GOT3 (cell line): ENCODE results near the gene CPVL.

Experiments
- DNase-seq: peaks from one replicate; lab custom pipeline; 2025; ENCODE audit warnings: mixed read lengths; lab: John Stamatoyannopoulos, UW

CPVL gene

DNA sequence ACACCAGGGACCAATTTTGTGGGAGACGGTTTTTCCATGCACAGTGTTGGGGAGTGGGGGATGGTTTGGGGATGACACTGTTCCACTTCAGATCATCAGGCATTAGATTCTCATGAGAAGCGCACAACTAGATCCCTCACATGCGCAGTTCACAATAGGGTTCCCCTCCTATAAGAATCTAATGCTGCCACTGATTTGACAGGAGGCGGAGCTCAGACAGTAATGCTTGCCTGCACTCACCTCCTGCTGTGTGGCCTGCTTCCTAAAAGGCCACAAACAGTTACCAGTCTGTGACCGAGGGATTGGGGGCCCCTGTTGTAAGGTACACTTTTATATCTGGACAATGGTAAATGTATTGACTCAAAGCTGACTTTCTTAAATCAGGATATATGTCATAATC, 142.6 kb downstream of the CPVL start:
- DNase-seq: no peak

DNA sequence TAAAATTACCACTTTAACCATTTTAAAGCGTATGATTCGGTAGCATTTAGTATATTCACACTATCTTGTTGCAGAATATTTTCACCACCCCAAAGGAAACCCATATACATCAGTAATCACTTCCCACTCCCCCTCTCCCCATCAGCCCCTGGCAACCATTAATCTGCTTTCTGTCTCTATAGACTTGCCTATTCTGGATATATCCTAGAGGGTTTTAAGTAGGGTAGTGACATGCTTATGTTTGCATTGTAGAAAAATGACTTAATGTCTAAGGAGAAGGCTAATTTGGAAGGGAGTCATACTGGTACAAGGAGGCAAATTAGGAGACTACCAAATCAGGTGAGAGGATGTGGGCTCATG, 145.6 kb downstream of the CPVL start:
- DNase-seq: no peak

DNA sequence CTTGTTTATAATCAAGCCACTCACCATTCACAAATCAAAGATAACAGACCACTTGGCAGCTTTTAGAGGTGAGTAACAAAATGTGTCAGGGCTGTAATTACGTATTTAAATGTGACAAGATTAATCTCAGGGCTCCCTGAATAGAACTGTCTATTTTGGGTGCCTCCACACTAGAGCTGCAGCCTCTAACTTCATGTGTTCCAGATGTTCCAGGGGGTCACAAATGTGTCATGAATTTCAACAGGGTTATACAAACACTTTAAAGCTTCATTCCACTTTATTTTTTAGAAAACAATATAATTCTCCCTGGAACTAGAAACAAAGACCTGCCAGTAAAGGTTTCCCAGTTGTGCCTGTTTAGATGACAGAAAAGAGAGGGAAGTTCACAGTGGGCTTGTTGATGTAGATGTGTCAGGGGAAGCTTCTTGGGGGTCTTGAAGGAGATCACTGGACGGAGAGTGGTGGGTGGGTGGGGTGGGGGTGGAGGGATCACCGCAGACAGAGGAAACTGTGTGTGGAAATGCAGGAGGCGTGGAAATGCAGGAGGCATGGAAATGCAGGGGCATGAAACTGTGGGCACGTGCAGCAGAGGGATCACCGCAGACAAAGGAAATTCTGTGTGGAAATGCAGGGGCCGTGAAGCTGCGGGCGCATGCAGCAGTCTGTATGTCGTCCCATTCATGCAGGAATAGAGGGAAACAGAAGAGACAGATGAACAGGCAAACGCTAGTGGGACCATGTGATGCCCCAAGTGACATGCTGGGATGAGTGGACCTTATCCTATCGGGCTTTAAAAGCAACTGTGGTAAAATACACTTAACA, 146.2 kb downstream of the CPVL start:
- no peak for DNase-seq

DNA sequence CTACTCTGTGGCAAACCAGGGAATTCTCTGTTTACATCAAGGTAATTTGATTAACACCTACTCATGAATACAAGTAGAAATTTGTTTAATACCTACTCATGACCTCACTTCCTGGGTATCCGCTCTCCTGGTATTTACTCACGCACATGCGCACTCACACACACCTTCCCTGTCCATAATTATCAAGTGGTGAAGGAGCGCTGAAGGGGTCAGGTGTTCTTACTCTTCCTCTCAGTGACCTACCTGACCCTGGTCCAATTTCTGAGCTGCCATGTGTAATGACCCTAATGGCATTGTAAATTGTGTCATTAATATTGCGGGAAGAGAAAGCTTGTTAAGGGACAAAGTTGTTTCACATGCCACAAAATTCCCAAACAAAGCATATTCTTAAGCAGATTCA, 146.9 kb downstream of the CPVL start:
- DNase-seq: no peak

DNA sequence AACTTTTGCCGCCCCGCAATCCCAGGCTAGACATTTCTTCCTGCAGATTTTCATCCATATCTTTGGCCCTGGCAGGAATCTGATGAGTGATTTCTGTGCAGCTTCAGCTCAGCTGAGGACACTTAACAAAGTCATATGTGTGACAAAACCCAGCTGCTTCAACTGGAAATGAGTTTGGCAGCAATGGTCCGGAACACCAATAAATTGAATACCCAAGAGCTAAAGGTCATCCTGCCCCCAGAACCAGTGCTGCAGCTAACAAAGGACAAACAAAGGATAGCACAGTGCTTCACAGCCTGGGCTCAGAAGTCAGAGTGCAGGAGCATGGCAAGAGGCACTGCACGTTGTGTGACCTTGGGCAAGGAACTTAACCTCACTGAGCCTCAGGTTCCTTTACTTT, 148.2 kb downstream of the CPVL start:
- no peak for DNase-seq

DNA sequence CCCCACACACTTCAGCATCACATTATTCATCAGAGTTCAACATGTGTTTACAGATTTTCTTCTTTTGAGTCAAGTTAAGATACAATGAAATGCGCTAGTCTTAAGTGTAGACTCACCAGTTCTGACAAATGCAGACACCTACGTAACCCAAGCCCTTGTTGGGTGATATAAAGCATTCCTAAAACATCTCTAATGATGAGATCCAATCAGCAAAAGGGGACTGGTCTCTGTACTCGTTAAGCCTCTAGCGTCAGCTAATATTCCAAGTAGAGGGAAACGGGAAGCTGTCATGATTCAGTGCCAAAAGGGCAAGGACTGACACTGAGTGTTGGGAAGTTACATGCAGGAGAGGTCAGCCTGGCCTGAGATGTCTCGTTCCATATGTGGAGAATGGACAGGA, 149.5 kb downstream of the CPVL start:
- DNase-seq: no peak

DNA sequence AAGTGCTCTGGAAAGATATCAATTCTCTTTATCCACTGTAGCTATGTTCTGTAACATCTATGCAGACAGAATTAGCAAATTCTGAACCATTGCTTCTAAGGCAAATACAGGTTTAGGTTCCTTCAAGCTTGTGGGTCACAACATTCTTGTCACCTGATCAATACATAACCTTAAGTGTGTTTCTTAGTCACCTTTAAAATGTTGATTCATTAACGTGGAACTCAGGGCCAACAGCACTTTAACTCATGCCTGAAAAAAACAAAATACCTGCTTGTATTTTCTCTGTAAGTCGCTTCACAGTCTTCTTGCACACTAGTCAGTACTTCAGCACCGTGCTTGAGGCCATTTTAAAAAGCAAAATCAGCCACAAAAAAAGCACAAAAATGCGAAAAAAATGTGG, 153.0 kb downstream of the CPVL start:
- no peak for DNase-seq

DNA sequence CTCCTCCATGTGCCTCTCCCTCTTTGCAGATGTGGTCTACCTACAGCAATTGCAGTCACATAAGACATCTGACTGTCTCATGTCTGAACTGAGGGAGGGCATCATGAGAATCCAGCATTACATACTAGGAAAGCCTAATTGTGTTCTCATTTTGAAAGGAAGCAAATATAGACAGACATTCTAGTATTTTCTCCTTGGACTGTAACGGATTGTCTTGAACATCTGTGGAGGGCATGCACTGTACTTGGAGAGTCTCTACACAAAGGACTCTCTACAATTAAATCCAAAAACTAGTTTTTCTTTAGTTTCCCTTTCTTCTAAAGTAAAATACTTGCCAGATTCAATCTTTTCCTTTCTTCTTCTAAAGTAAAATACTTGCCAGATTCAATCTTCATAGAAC, 153.5 kb downstream of the CPVL start:
- no peak for DNase-seq

DNA sequence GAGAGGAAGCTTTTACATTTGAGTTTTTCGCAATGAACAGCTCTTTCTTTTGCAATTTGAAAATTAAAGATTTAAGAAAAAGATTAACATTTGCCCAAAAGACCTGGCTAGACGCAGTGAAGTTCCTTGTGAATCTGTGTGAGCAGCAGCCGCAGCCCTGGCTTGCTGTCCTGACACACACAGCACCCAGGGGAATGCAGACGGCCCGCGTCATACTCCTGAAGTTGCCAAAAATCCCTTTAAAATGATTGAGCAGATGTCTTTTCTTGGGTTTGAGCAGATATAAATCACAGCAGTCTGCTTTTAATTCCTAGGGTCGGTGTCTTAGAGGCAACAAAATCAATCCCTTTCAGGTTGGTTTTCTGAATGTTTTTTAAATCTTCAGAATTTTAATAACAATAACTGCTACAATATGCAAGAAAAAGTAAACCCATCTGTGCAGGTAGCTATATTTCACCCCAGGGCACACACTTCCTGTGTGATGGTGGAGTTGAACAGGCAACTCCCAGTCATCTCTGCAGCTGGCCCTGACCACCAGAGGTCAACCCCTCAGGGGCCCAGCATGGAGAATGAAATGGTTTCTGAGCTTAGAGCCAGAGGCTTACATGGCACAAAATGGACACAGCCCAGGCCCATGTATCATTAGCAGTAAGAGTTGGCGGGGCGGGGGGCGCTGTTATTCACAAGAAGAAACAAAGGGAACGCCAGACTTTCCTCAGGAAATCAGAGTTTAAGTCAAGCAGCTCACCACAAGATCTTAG, 156.0 kb downstream of the CPVL start:
- DNase-seq: no peak

DNA sequence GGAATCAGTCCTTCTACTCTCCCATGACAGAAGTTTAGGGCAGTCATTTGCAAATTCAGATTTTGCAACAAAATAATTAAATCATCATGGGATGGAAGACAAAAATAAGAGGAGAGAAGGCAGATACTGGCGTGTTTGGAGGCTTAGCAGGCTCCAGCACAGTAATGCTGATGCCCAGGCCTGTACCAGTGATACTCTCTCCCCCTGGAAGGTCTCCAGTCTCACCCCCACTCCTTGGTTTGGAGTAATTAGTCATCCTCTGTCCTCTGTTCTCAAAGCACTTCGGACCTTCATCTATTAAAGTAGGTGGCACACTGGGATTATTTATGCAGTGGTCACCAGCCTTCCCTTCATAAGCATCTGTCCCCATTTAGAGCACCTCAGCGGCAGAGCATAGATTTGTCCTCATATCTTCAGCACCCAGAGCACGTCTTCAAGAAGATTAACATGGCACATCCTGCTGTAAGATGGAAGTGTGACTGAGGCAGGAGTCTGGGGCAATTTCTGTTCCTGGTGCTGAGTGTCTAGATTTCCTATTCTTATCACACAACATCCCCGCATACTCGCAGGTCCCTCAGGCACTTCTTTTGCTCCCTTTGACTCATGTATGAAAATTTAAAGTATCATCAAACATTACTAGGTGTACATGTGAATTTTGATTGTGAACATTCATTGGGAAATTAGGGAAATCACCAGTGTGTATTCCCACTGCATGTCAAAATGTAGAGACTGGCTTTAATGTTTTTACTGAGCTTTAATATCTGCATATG, 156.9 kb downstream of the CPVL start:
- no peak for DNase-seq

DNA sequence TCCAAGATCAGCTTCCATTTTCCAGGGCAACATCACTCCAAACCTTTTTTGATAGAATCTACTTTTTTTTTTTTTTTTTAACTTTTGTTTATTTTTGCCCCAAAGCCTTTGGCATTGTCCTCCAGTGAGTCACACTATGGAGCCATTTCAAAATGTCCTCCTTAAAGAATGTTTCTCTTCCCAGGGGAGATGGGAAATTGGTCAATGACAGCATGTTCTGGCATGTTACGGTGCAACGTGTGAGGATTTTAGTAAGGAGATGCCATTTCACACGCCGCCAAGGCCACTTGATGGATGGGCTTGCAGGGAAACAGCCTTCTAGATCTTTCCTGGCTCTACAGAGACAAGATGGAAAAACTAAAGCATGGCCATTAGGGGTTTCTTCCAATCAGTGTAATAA, 157.5 kb downstream of the CPVL start:
- DNase-seq: peak; percentile 31

DNA sequence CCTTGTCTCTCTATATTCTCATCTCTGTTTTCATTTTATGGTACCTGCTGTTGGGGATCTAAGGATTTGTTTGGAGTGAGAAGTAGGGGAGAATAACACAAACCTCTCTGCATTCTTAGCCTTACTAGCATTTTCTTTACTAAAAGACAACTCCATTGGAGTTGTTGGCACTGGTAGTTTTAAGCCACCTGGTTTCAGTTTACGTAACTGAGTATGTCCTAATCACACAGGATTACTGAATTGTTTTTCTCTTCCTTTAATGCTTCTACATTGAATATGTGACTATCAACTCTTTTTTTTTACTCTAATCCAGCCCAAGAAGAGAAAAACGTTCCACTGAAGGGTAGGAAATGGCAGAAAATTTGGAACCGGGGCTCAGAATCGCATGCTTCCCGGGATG, 158.2 kb downstream of the CPVL start:
- no peak for DNase-seq

DNA sequence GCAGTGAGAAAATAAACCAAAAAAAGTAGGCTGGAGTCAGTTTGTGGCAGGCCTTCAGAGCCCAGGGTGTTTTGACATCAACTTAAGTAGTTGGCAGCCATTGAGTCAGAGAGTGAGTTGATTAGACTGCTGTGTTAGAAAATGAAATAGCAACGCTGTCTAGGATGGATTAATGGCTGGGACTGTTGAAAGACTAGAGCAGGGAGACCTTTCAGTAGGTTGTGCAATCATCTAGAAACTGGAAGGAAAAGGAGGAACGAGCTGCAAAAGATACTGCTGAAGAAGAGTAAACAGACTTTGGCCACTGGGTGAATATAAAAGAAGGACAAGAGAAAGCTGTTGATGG, 159.6 kb downstream of the CPVL start:
- no peak for DNase-seq

DNA sequence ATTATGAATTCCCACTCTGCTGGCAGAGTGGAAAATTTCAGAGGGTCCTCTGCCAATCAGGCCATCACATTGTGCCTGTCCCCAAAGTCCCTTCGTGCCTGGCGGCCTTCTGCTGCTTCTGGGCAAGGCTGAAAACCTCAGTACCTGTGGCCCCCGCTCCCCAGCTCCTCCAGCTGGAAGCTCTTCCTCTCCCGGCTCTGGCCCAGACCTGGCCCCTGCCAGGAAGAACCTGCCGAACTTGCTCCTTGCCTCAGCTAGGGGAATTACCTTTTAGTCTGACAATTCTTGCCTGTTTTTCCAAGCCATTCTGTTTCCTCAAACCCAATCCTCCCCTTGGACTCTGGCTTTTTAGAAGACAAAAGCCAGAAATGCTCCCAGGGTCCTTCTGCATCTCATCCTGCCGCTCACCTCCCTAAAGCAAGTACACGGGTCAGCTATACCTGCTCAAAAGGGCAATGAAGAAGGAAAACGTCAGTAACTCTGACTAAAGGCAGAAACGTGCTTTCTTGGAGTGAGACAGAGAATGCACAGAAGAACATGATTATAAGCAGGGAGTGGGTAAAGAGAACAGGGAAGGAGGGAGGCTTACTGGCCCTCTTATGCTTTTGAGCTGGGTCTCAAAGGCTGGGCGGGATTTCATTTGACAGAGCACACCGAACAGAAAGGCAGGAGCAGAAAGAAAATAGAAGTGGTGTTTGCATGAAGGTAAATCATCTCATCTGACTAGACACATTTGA, 160.1 kb downstream of the CPVL start:
- DNase-seq: no peak

DNA sequence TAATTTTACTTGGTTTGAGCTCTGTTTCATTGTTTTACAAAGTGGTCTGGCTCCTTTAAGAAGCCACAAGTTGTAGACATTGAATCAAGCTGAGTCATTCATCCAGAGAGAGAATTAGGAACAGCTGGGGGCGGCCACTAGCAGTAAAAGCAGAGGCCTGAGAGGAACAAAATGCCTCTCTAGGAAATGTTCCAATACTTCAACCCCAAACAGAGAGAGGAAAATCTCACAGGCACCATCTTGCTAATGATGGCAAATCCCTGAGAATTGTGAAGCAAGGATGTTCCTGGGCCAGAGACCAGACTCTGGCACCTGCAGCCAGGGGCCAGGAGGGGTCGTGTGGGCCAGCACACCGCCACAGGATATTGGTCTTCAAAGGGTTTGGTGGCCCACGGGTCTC, 161.7 kb downstream of the CPVL start:
- DNase-seq: no peak

DNA sequence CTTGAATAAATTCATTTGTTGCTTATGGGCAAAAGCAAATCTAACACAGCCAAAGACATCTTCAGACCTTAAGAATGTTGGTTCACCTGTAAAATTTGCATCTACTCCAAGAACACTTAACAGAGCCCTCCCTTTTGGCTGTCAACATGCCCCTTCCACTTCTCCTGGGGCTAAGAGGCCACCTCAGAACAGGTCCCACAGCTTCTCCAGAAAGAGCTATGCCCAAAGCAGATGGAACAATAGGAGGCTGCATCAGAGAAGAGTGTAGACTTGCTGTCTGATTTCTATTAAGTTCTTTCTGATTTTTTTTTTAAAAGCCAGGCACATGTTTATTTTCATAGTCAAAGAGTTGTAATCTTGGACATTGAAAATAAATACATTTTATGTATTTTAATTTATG, 162.1 kb downstream of the CPVL start:
- DNase-seq: no peak

DNA sequence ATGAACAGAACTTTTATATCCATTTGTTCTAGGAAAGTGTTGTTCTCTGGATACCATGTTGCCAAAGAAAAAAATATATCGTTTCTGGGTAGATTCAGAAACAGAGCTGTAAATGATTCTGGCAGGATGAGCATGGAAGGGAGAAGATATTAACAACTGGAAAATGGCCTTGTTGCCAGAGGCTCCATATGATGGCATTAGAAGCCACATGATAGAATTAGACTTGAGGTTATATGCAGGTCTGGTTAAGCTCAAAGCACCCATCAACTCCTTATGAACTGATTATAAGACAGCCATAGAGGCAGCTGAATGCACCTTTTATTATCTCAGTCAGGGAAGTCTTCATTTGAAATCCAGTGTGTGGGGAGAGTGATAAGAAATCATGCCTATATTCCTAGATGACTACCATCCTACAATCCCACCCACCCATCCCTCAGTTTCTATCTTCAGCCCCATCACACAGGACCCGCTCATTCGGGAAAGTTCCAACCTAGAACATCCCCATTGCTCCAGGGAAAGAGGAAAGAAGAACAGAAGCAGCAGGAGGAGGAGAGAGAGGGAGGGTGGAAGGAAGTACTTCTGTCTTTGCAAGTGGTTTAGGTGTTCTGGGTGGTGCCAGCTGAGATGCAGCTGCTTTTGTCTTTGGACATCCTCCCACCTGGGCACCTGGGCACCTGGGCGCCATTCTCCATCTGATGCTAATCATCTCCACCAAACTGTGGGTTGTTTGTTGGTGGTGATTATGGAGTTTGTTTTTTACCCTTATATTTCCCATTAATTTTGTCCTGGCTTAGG, 162.7 kb downstream of the CPVL start:
- DNase-seq: no peak

DNA sequence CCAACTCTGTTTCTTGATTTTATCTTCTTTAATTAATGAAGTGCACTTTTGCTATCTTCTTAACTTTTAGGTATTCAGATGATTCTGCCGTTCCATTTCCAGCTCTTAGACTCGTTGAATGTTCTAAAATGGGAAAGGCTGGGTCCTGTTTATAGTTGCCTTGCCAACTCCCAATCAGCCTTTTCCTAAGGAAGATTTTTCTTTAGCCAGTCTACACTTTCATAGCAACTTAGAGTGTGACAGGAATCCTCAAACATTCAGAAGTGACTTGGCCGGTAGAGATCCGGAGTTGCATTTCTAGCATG, 165.2 kb downstream of the CPVL start:
- no peak for DNase-seq

DNA sequence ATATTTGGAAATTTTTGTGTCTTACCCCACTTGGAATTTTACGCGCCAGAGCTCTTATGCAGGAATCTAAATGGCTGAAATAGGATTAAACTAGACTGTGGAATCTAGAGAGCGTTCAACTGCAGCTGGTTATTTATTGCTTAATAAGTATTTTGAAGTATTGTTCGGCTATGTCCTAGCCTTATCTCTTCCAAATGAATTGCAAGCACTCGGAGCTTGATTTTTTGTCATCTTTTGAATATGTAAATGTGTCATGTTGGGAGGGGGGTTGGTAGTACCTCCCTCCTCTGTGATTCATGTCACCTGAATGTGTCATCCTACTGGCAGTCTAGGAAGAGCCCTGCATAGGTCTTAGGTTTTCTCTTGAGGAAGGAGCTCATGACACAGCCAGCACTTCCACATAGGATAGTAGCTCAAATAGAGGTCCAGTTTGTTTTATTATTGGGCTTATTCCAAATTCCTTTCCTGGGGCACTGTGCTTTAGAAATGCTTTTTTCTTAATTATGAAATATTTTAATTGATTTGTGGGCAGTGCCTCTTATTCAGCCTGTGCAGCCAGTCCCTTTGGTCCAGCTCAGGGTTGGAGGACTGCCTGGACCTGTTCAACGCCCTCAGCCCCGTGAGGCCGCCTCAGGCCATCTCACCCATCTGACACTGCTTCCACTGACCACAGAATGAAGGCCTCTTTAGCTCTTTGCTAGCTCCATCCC, 165.7 kb downstream of the CPVL start:
- no peak for DNase-seq

DNA sequence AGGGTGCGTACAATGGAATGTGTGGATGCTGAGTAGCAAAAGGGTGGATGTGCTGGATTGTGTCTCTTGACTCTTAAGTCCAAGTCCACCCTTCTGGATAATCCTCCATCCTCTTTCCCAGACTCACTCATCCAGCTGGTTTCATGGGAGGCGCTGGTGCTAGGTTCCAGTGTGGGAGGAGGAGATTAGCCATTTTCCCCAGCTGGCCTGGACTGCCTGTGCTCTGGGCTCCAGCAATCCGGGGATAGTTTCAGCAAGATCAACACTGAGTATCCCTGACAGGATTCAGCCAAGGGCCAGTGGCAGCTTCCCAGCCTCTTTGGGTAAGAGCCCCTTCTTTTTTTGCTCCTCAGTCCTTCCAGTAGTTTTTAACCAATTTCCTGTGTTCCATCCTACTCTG, 166.6 kb downstream of the CPVL start:
- DNase-seq: no peak

DNA sequence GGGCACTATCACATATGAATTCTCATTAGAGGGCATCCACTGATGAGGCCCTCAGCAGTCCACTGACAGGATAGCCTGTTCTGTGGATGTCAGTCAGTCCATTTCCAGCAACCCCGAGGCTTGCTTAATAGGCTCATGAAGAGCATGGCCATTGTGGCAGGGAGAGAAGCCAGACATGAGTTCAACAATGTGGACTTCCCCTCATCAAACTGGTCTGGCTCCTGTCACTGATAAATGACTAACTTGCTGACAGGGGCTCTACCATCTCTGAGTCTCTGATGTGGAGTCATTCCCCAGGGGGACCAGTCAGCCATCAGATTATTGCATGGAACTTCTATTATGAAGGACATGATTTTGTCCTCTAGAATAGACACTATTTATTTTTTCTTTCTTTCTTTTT, 168.5 kb downstream of the CPVL start:
- no peak for DNase-seq
